ENCODE measurements around the gene PDE12.

PDE12 gene

GRCh38 chr3:57555738-57556458 lies at the start of gene PDE12:
PDE12 (plus strand) TSS chr3:57556274; CDS start chr3:57556380, 106 bp downstream.
- peak; percentile 73 for DNase-seq (ENCODE audit: low read depth, low spot score)

GRCh38 chr3:57512166-57512565 lies 43.9 kb upstream of the PDE12 start:
- DNase-seq (ENCODE audit: low read depth, low spot score) = no peak

- DNase-seq (ENCODE audit: low read depth, low spot score) = no peak
Measured at GRCh38 chr3:57518276-57518915, 37.7 kb upstream of the PDE12 start.

- no peak for DNase-seq (ENCODE audit: low read depth, low spot score)
Measured at GRCh38 chr3:57530071-57530608, 25.9 kb upstream of the PDE12 start.

GRCh38 chr3:57538465-57538864 lies 17.6 kb upstream of the PDE12 start:
- no peak for DNase-seq (ENCODE audit: low read depth, low spot score)

GRCh38 chr3:57544181-57545125 lies 11.6 kb upstream of the PDE12 start, which contains the start of gene DNAH12:
DNAH12 (minus strand) TSS chr3:57544344; CDS start chr3:57542870, 1,474 bp downstream.
- DNase-seq (ENCODE audit: low read depth, low spot score) = peak; percentile 20

GRCh38 chr3:57545636-57546268 lies 10.3 kb upstream of the PDE12 start:
- no peak for DNase-seq (ENCODE audit: low read depth, low spot score)

GRCh38 chr3:57546616-57547015 lies 9.5 kb upstream of the PDE12 start:
- DNase-seq (ENCODE audit: low read depth, low spot score) = no peak

GRCh38 chr3:57555306-57555705 lies 768 bp upstream of the PDE12 start:
- no peak for DNase-seq (ENCODE audit: low read depth, low spot score)

- DNase-seq (ENCODE audit: low read depth, low spot score) = no peak
Measured at GRCh38 chr3:57556459-57557084, 498 bp downstream of the PDE12 start.

- no peak for DNase-seq (ENCODE audit: low read depth, low spot score)
Measured at GRCh38 chr3:57557085-57557537, 1.0 kb downstream of the PDE12 start.

- DNase-seq (ENCODE audit: low read depth, low spot score) = no peak
Measured at GRCh38 chr3:57559526-57559925, 3.5 kb downstream of the PDE12 start.

GRCh38 chr3:57569859-57570450 lies 13.9 kb downstream of the PDE12 start:
- no peak for DNase-seq (ENCODE audit: low read depth, low spot score)

GRCh38 chr3:57570878-57571277 lies 14.8 kb downstream of the PDE12 start:
- no peak for DNase-seq (ENCODE audit: low read depth, low spot score)

GRCh38 chr3:57572096-57572495 lies 16.0 kb downstream of the PDE12 start:
- DNase-seq (ENCODE audit: low read depth, low spot score) = no peak

- DNase-seq (ENCODE audit: low read depth, low spot score) = no peak
Measured at GRCh38 chr3:57575966-57576626, 20.0 kb downstream of the PDE12 start.

GRCh38 chr3:57577801-57578200 lies 21.7 kb downstream of the PDE12 start:
- no peak for DNase-seq (ENCODE audit: low read depth, low spot score)

GRCh38 chr3:57582474-57583168 lies 26.5 kb downstream of the PDE12 start:
- DNase-seq (ENCODE audit: low read depth, low spot score) = no peak

GRCh38 chr3:57583544-57583943 lies 27.5 kb downstream of the PDE12 start:
- no peak for DNase-seq (ENCODE audit: low read depth, low spot score)

Data from smooth muscle cell of the brain vasculature (primary cell).